OCI-LY1 (cell line): ENCODE data around the gene AKT1S1.

Experiments
- H2AFZ ChIP-seq: fragments of 200-600 bp; sonication (generic), shearing (Covaris generic); 2 replicates; pipeline ENCODE4 v1.6.0; 2014; ENCODE audit warnings: antibody characterized with exemption, mild to moderate bottlenecking, low read length
- H3F3A ChIP-seq: fragments of 200-600 bp; sonication (generic), shearing (Covaris generic); 2 replicates; pipeline ENCODE4 v1.6.0; 2014; ENCODE audit warnings: mild to moderate bottlenecking, antibody characterized with exemption, low read length, moderate library complexity; ENCODE audit not compliant: insufficient read depth
- H3K27ac ChIP-seq: fragments of 200-600 bp; sonication (generic); 2 replicates; pipeline ENCODE4 v1.5.1; 2014; ENCODE audit warnings: low read length, mixed run types, mild to moderate bottlenecking, low read depth; ENCODE audit not compliant: poor library complexity, severe bottlenecking
- H3K27me3 ChIP-seq: fragments of 200-600 bp; sonication (generic); 2 replicates; pipeline ENCODE4 v1.6.0; 2014; ENCODE audit warnings: antibody characterized with exemption, mild to moderate bottlenecking, low read length, moderate library complexity; ENCODE audit not compliant: insufficient read depth
- H3K36me3 ChIP-seq: fragments of 200-600 bp; sonication (generic); 2 replicates; pipeline ENCODE4 v1.6.1; 2014; ENCODE audit warnings: mild to moderate bottlenecking, antibody characterized with exemption, low read length, moderate library complexity, mixed read lengths; ENCODE audit not compliant: insufficient read depth
- H3K4me1 ChIP-seq: fragments of 200-600 bp; sonication (generic); 2 replicates; pipeline ENCODE4 v1.5.1; 2014; ENCODE audit warnings: mild to moderate bottlenecking, low read length, moderate library complexity; ENCODE audit not compliant: insufficient read depth, severe bottlenecking
- H3K4me2 ChIP-seq: fragments of 200-600 bp; sonication (generic), shearing (Covaris generic); 2 replicates; pipeline ENCODE4 v1.6.1; 2014; ENCODE audit warnings: low read length
- H3K4me3 ChIP-seq: fragments of 200-600 bp; sonication (generic); 2 replicates; pipeline ENCODE4 v1.5.1; 2014; ENCODE audit warnings: low read length, low read depth, mild to moderate bottlenecking, mixed read lengths; ENCODE audit not compliant: poor library complexity, severe bottlenecking
- H3K79me2 ChIP-seq: fragments of 200-600 bp; shearing (Covaris generic); 2 replicates; pipeline ENCODE4 v1.6.1; 2016; ENCODE audit warnings: mixed run types, low read length, mixed read lengths; ENCODE audit not compliant: insufficient read depth
- H3K9ac ChIP-seq: fragments of 200-600 bp; sonication (generic), shearing (Covaris generic); 2 replicates; pipeline ENCODE4 v1.6.1; 2014; ENCODE audit warnings: mild to moderate bottlenecking, low read length, mixed read lengths
- H3K9me2 ChIP-seq: fragments of 200-600 bp; sonication (generic), shearing (Covaris generic); 2 replicates; pipeline ENCODE4 v1.6.1; 2014; ENCODE audit warnings: low read depth, mild to moderate bottlenecking, low read length, mixed read lengths
- H3K9me3 ChIP-seq: fragments of 200-600 bp; shearing (Covaris generic); 2 replicates; pipeline ENCODE4 v1.6.1; 2014; ENCODE audit warnings: low read length, mixed read lengths
- H4K20me1 ChIP-seq: fragments of 200-600 bp; sonication (generic), shearing (Covaris generic); 2 replicates; pipeline ENCODE4 v1.6.0; 2016; ENCODE audit warnings: mild to moderate bottlenecking, low read length; ENCODE audit not compliant: insufficient read depth
- CTCF ChIP-seq: fragments of 200-600 bp; sonication (generic), shearing (Covaris generic); IDR thresholded peaks from 2 replicates; pipeline ENCODE4 v1.5.1; 2017; ENCODE audit warnings: mild to moderate bottlenecking, antibody characterized with exemption, low read length, moderate library complexity, mixed read lengths
- EZH2 ChIP-seq: fragments of 200-600 bp; sonication (generic), shearing (Covaris generic); IDR thresholded peaks from 2 replicates; pipeline ENCODE4 v1.8.0; 2017; ENCODE audit warnings: borderline replicate concordance, mixed run types, mild to moderate bottlenecking, antibody characterized with exemption, low read length, moderate library complexity, mixed read lengths

Gene AKT1S1

GRCh38 chr19:49883094-49883493, 5.9 kb upstream of the AKT1S1 start:
- Histone ChIP-seq H3K9ac (no peak overlapping the region), H3K36me3 (peaks cover 57% of the 10 kb centered on the region)

GRCh38 chr19:49882643-49883042, 5.5 kb upstream of the AKT1S1 start:
- H3F3A ChIP-seq: no peaks in the 10 kb centered on the region
- no peaks in the 10 kb centered on the region for H3K79me2 ChIP-seq
- H3K9ac ChIP-seq: no peak overlapping the region
- 0 out of 2 replicates have a peak, but pooled peaks cover 3% of the 10 kb centered on the region for H3K9me3 ChIP-seq
- no peaks in the 10 kb centered on the region for H4K20me1 ChIP-seq
- no peak overlapping the region for H3K27ac ChIP-seq
- H2AFZ ChIP-seq: no peak overlapping the region
- no peaks in the 10 kb centered on the region for H3K9me2 ChIP-seq
- no peak overlapping the region for H3K4me2 ChIP-seq
- TF ChIP-seq EZH2 (no peak), CTCF (no peak)
- peaks cover 57% of the 10 kb centered on the region for H3K36me3 ChIP-seq
- peaks cover 21% of the 10 kb centered on the region for H3K4me1 ChIP-seq
- no peak overlapping the region for H3K4me3 ChIP-seq
- H3K27me3 ChIP-seq: no peaks in the 10 kb centered on the region

More at GRCh38 chr19:49883094-49883493, 5.9 kb upstream of the AKT1S1 start:
- H3K4me3 ChIP-seq: no peak overlapping the region
- H3F3A ChIP-seq: no peaks in the 10 kb centered on the region
- 0 out of 2 replicates have a peak, but pooled peaks cover 3% of the 10 kb centered on the region for H3K9me3 ChIP-seq
- peaks cover 25% of the 10 kb centered on the region for H3K4me1 ChIP-seq
- H3K79me2 ChIP-seq: no peaks in the 10 kb centered on the region
- no peak overlapping the region for H3K4me2 ChIP-seq
- H3K27me3 ChIP-seq: no peaks in the 10 kb centered on the region
- H3K27ac ChIP-seq: no peak overlapping the region
- TF ChIP-seq EZH2: no peak
- TF ChIP-seq CTCF: no peak
- H3K9me2 ChIP-seq: no peaks in the 10 kb centered on the region
- H2AFZ ChIP-seq: no peak overlapping the region
- no peaks in the 10 kb centered on the region for H4K20me1 ChIP-seq

- TF ChIP-seq EZH2: no peak
- no peak for TF ChIP-seq CTCF
- H4K20me1 ChIP-seq: no peaks in the 10 kb centered on the region
- H3K27ac ChIP-seq: no peak overlapping the region
- no peaks in the 10 kb centered on the region for H3K79me2 ChIP-seq
- H3K9ac ChIP-seq: no peak overlapping the region
- no peak overlapping the region for H3K4me3 ChIP-seq
- no peaks in the 10 kb centered on the region for H3K27me3 ChIP-seq
- no peaks in the 10 kb centered on the region for H3K9me2 ChIP-seq
- H3F3A ChIP-seq: no peaks in the 10 kb centered on the region
- H3K4me2 ChIP-seq: no peak overlapping the region
- H2AFZ ChIP-seq: no peak overlapping the region
- H3K4me1 ChIP-seq: peaks cover 16% of the 10 kb centered on the region
- peaks cover 57% of the 10 kb centered on the region for H3K36me3 ChIP-seq
- H3K9me3 ChIP-seq: 0 out of 2 replicates have a peak, but pooled peaks cover 3% of the 10 kb centered on the region
These were observed 4.7 kb upstream of the AKT1S1 start for GRCh38 chr19:49881672-49882394.
